Hepatocyte (in vitro differentiated cells): ENCODE measurements around the gene PAN2. TPM values are rescaled to one million over a fixed set of nuclear protein-coding genes. Genes with fewer than 3 reads are reported as not detected.
A peak's percentile ranks its signal among the peaks of the same experiment; 100 is the strongest.

Experiments
- DNase-seq: peaks from one replicate; pipeline ENCODE4 v3.0.0-alpha.2; 2016; ENCODE audit warnings: low spot score
- H2AFZ ChIP-seq: fragments of 200-600 bp; sonication (generic); 2 replicates; pipeline ENCODE4 v1.6.0; 2016; ENCODE audit warnings: antibody characterized with exemption, mild to moderate bottlenecking
- H3K27ac ChIP-seq: fragments of 200-600 bp; sonication (generic); 2 replicates; pipeline ENCODE4 v1.5.1; 2016; ENCODE audit warnings: mild to moderate bottlenecking
- H3K27me3 ChIP-seq: fragments of 200-600 bp; sonication (generic); 2 replicates; pipeline ENCODE4 v1.6.1; 2016
- H3K36me3 ChIP-seq: fragments of 200-600 bp; sonication (generic); replicated peaks from 2 replicates; pipeline ENCODE4 v1.5.1; 2016; ENCODE audit warnings: low read depth; ENCODE audit not compliant: insufficient read depth
- H3K4me1 ChIP-seq: fragments of 200-600 bp; sonication (generic); 2 replicates; pipeline ENCODE4 v1.5.1; 2016; ENCODE audit warnings: mild to moderate bottlenecking, moderate library complexity; ENCODE audit not compliant: insufficient read depth
- H3K4me2 ChIP-seq: fragments of 200-600 bp; sonication (generic); 2 replicates; pipeline ENCODE4 v1.6.0; 2016
- H3K4me3 ChIP-seq: fragments of 200-600 bp; sonication (generic); 2 replicates; pipeline ENCODE4 v1.5.1; 2016; ENCODE audit warnings: mild to moderate bottlenecking
- H3K79me2 ChIP-seq: fragments of 200-600 bp; sonication (generic); 2 replicates; pipeline ENCODE4 v1.6.0; 2017; ENCODE audit warnings: mild to moderate bottlenecking
- H3K9me2 ChIP-seq: fragments of 200-600 bp; sonication (generic); replicated peaks from 2 replicates; pipeline ENCODE4 v1.6.0; 2017; ENCODE audit warnings: mild to moderate bottlenecking; ENCODE audit not compliant: insufficient read depth
- H3K9me3 ChIP-seq: fragments of 200-600 bp; sonication (generic); 2 replicates; pipeline ENCODE4 v1.5.1; 2016; ENCODE audit warnings: low read depth, mild to moderate bottlenecking
- H4K20me1 ChIP-seq: fragments of 200-600 bp; sonication (generic); 2 replicates; pipeline ENCODE4 v1.6.0; 2016; ENCODE audit warnings: mild to moderate bottlenecking; ENCODE audit not compliant: insufficient read depth, poor library complexity, severe bottlenecking
- CTCF ChIP-seq: fragments of 200-600 bp; sonication (generic); IDR thresholded peaks from 2 replicates; pipeline ENCODE4 v1.5.1; 2016; ENCODE audit warnings: antibody characterized with exemption, mild to moderate bottlenecking; ENCODE audit not compliant: poor library complexity
- EZH2 ChIP-seq: fragments of 200-600 bp; sonication (generic); IDR thresholded peaks from 2 replicates; pipeline ENCODE4 v1.6.1; 2016; ENCODE audit warnings: antibody characterized with exemption, mild to moderate bottlenecking, borderline replicate concordance
- EZH2phosphoT487 ChIP-seq: fragments of 200-600 bp; sonication (generic); IDR thresholded peaks from one replicate; pipeline ENCODE4 v1.6.1; 2018; ENCODE audit warnings: antibody characterized with exemption, mild to moderate bottlenecking, low read depth, moderate library complexity; ENCODE audit not compliant: unreplicated experiment, severe bottlenecking
- whole genome bisulfite sequencing: methylation state at CpG from one replicate; pipeline ENCODE4 v1.1.6; 2016; ENCODE audit warnings: low lambda C conversion rate; ENCODE audit errors: missing lambda C conversion rate; 5-methylcytosine and 5-hydroxymethylcytosine counted together
- polyA plus RNA-seq: library from polyadenylated mRNA; unstranded; fragments of >200 nt; fragmentation: Nextera tagmentation; extraction: Ambion mirVana; gene quantifications from 2 replicates; pipeline ENCODE4 v1.2.1, GENCODE V29; 2016
- total RNA-seq: library from RNA; depleted of rRNA; stranded (reverse); fragments of >200 nt; gene quantifications from 2 replicates; pipeline ENCODE4 v1.2.3, GENCODE V29; 2014

PAN2 gene
- total and polyA plus RNA-seq, 2 experiments from 2014 or later = 23.6 to 29.4 TPM

GRCh38 chr12:56321027-56321426, 12.8 kb downstream of the PAN2 start:
- Histone ChIP-seq H3K4me2 (no peak overlapping the region), H3K4me1 (no peaks in the 10 kb centered on the region), H3K4me3 (no peak overlapping the region), H3K9me2 (no peaks in the 10 kb centered on the region), H2AFZ (no peak overlapping the region), H3K9me3 (no peaks in the 10 kb centered on the region), H4K20me1 (no peaks in the 10 kb centered on the region), H3K79me2 (peaks cover 2% of the 10 kb centered on the region), H3K27ac (no peak overlapping the region), H3K36me3 (no peaks in the 10 kb centered on the region), H3K27me3 (no peaks in the 10 kb centered on the region)
- DNase-seq = no peak
- 96% methylated on average over 2 of the region's 2 CpGs for WGBS
- TF ChIP-seq CTCF (no peak), EZH2phosphoT487 (no peak), EZH2 (no peak)

GRCh38 chr12:56317675-56318074, 16.1 kb downstream of the PAN2 start:
- no peak overlapping the region for H3K4me2 ChIP-seq
- no peaks in the 10 kb centered on the region for H4K20me1 ChIP-seq
- DNase-seq = no peak
- H3K27ac ChIP-seq = no peak overlapping the region
- H3K27me3 ChIP-seq = no peaks in the 10 kb centered on the region
- H2AFZ ChIP-seq = no peak overlapping the region
- 90% methylated on average over 3 of the region's 3 CpGs for WGBS
- H3K9me3 ChIP-seq = no peaks in the 10 kb centered on the region
- no peak overlapping the region for H3K4me3 ChIP-seq
- no peaks in the 10 kb centered on the region for H3K9me2 ChIP-seq
- no peaks in the 10 kb centered on the region for H3K36me3 ChIP-seq
- TF ChIP-seq EZH2phosphoT487 = no peak
- TF ChIP-seq EZH2 = no peak
- no peak for TF ChIP-seq CTCF
- H3K79me2 ChIP-seq = peaks cover 23% of the 10 kb centered on the region
- H3K4me1 ChIP-seq = no peaks in the 10 kb centered on the region

GRCh38 chr12:56315622-56316473, 18.0 kb downstream of the PAN2 start, which contains the start of gene CNPY2:
Gene CNPY2, minus strand, starts transcription at chr12:56315988. Its CDS starts 771 bp downstream, at chr12:56315217.
- Histone ChIP-seq H3K27ac (peak within 1 kb of the TSS; percentile 68), H3K36me3 (no peaks in the 10 kb centered on the region), H2AFZ (peak within 1 kb of the TSS; percentile 50), H3K4me2 (peak within 1 kb of the TSS; percentile 76), H4K20me1 (no peaks in the 10 kb centered on the region), H3K4me1 (no peaks in the 10 kb centered on the region), H3K9me2 (no peaks in the 10 kb centered on the region), H3K4me3 (peak within 1 kb of the TSS; percentile 18), H3K9me3 (no peaks in the 10 kb centered on the region), H3K79me2 (peaks cover 23% of the 10 kb centered on the region), H3K27me3 (no peaks in the 10 kb centered on the region)
- WGBS = under 1% methylated on average over 61 of the region's 62 CpGs
- DNase-seq = peak; percentile 97
- TF ChIP-seq EZH2phosphoT487 (no peak), EZH2 (no peak), CTCF (peak; percentile 14)
